ENCODE measurements around the gene PSMC4.

Gene PSMC4

DNA sequence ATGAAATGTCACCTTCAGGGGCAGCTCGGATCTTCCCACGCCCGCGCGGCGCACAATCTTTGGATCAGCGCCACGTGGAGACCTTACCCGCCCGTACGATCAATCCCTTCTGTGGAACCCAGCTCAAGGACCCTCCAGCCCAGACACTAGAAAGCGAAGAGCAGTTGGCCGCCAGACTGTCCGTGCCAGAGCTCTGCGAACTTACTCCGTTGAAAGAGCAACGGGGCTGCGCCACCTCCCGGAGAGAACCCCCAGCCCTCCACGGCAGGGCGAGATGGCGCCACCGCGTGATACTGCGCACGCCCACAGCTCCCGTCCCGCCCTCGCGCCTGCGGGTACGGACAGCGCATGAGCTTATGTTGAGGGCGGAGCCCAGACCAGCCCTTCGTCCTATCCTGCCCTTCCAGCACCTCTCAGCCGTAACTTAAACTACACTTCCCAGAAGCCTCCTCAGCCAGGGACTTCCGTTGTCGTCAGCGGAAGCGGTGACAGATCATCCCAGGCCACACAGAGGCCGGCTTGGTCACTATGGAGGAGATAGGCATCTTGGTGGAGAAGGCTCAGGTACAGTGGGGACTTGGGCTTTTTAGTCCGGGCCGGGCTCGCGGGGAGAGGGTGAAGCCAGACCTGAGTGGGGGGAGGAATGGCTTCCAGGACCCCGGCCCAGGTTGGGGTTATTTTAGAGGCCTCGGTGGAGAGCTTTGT is at the start of gene PSMC4:
Gene PSMC4, plus strand, starts transcription at position 491 of the 705 bp plus-strand sequence. Its CDS starts 38 bp downstream, at position 529.
- DNase-seq: peak; percentile 99

DNA sequence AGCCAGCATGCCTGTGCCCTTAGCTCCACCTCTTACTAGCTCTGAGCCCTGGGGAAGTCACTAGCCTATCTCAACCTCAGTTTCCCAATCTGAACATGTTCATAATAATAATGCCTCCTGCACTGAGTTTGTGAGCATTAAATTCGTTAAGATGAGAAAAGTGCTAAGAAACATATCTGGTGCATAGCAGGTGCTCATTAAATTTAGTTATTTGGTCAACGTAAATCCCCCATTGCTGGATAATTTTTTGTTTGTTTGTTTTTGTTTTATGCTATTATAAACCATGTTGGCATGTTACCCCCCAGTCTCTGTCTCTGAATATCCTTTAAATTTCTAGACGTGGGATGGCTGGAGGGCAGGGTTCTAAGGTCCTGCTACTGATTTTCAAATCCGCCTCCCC is 47.1 kb upstream of the PSMC4 start:
- DNase-seq: no peak

DNA sequence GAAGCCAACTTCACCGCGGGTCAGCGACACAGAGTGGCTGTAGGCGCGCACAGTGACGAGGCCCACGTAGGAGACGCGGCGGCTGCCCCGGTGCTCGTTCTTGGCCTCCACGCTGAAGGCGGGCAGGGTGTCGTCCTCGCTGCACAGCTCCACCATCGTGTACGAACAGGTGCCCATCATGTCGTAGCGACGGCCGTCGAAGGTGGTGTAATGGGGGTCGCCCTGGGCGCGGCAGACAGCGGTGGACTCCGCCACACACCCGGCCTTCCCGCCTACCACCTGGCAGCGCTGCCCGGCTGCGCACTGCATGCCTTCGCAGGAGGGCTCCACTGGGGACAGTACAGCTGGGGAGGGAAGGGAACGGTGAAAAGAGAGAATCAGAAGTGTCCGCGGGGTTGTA is 46.6 kb upstream of the PSMC4 start:
- no peak for DNase-seq

DNA sequence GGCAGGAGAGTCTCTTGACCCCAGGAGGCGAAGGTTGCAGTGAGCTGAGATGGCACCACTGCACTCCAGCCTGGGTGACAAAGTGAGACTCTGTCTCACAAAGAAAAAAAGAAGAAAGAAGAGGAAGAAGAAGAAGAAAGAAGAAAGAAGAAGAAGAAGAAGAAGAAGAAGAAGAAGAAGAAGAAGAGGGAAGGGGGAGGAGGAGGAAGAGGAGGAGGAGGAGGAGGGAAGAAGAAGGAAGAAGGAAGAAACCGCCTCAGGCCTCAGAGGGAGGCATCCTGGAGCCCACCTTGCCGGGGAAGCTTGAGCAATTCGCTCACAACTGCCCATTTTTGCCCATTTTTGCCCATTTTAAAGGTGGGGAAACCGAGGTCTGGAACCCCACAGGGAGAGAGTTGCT is 46.0 kb upstream of the PSMC4 start:
- no peak for DNase-seq

DNA sequence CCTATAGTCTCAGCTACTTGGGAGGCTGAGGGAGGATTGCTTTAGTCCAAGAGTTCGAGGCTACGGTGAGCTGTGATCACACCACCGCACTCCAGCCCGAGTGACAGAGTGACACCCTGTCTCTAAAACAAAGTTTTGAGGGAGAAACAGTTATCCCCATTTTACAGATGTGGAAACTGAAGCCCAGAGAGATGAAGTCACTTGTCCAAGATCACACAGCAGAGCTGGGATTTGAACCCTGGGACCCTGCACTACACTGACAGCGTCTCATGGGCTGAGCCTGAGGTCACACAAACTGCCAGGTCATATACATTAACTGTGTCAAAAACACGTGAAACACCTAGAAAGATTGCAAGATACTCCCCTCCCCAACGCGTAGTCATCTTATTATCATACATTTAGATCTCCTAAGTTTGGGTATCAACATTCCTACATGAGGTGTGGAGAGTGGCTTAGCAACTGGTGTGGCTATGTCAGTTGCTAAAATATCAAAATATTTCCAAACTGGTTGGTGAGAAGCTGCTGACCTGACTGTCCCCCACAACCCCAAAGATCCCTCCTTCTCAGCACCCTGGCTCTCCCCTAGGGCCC is 44.7 kb upstream of the PSMC4 start:
- no peak for DNase-seq

DNA sequence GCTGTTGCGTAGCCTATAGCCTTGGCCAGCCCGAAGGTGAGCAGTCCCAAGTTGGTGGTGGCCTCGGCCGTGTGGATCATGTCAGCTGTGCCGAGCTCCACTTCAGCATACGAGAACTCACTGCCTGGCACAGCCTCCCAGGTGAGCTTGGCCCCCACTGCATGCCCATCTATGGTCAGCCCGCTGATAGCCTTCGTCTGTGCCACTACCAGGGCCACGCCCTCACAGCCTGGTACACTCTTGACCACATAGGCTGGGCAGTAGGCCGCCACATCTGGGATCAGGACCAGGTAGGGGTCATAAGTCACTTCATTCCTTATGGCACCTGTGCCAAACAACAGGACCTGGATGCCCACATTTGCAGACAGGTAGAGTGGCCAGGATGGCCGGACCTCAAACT is 43.9 kb upstream of the PSMC4 start:
- no peak for DNase-seq

DNA sequence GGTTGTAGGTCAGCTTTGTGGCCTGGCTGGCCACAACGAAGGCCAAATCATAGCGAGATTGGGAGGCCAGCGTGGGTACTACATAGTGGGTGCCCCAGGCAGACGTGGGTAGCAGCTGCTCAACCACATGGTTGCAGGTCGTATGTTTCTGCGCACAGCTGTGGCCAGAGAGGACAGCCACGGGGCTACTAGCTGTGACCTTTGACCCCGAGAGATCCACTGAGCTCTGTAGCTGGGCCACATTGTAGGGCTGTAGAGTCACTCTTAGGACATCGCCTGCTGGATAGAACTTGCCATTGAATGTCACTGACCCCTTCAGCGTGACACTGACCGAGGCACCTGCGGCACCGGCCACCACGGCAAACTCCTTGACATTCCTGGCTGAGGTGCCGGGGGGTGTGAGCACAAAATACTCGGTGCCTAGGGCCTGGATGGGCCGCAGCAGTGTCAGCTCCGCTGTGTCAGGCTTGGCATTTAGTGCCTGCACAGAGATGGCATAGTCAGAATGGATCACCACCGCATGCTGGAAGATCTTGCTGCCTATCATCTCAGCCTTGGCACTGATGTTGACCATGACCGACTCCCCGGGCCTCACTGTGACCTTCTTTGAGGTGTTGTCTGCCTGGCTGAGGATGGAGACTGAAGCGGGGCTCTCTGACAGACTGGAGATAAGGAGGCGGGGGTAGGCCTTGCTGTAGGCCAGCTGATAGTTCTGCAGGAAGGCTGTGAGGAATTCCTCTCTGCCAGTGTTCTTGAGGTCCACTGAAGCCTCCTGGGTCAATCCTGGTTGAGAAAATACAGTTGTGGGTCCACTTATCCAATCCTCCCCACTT is 43.2 kb upstream of the PSMC4 start:
- no peak for DNase-seq

DNA sequence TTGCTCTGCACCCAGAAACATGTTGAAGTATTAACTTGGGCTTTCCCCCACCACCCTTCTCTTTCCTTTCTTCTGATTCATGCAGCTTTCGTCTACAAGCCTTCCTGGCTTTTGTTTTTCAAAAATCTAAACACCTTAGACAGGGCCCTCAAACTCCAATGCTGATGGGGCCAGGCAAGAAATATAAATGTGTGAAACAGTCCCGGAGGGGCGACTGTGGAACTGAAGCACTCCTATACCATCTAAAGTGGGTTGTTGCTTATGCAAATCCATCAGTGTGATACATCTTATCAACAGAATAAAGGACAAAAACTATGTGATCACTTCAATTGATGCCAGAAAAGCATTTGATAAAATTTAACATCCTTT is 42.6 kb upstream of the PSMC4 start:
- DNase-seq: no peak

DNA sequence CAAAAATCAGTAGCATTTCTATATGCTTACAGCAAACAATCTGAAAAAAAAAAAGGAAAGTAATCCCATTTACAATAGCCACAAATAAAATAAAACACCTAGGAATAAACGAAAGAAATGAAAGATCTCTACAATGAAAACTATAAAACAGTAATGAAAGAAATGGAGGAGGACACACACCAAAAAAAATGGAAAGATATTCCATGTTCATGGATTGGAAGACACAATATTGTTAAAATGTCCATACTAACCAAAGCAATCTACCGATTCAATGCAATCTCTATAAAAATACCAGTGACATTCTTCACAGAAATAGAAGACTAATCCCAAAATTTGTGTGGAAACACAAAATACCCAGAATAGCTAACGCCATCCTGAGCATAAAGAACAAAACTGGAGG is 41.2 kb upstream of the PSMC4 start:
- DNase-seq: no peak

DNA sequence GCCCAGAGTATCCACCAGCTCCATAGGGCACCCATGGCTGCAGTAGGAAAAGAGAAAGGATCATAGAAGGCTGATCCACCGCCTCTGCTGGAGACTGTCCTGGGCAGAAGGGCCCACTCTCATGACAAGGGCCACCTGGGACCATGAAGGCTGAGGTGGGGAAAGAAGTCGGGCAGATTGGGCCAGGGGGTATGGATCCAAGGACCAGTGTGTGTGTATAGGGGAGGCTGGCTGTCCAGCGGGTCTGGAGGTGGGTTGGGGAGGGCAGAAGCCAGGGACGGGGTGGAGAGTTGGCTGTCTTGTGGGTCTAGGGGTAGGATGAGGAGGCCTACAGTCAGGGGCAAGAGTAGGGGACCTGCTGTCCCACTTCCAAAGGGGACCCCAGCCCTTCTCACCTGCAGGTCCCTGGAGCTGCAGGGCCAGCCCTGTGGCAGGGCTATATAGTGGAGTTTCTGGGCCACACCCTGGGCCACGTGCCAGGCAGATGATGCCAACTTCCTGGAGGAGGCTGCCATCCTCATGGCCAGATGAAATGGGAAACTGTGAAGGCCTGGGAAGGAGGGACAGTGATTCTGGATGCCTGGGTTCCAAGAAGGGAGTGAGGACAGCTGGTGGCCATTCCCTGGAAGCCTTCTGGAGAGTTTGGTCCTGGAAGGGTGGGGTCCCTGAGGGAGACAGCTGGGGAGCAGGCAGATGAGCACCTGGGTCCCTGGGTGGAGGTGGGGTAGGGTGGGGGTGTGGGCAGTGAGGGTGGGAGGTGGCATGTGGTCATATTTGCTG is 36.2 kb upstream of the PSMC4 start, which contains the start of gene FCGBP:
Gene FCGBP, minus strand, starts transcription at position 51 of the 780 bp plus-strand sequence.
- DNase-seq: no peak

DNA sequence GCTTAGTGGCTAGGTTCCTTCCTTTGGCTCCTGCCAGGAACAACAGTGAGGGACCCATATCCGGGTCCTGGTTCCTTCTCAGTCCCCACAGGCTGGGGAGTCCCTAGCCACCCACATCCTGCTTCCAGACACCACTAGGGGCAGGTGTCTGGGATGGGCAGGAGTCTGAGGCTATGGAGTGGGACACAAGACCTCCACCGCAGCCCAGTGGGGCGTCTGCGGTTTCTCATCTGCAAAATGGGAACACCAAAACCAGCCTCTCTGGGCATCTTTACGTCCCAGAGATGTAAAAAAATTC is 35.7 kb upstream of the PSMC4 start:
- DNase-seq: no peak

DNA sequence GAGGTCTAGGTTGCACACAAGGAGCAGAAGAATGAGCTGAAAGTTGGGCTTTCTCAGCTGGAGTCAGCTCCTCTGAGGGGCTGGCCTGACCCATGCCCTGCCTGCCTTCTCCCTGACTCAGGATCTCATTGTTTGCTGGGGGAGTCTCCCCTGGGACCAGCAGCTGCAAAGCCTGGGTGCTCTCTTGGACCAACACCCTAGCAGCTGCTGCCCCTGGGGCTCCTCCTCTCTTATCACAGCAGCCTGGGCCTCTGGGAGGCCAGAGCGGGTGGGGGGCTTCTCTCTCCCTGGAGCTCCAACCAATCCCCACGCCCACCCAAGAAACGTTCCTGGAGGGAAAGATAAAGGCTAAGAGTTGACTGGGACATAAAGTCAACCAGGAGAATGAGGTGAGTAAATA is 34.9 kb upstream of the PSMC4 start:
- DNase-seq: no peak

DNA sequence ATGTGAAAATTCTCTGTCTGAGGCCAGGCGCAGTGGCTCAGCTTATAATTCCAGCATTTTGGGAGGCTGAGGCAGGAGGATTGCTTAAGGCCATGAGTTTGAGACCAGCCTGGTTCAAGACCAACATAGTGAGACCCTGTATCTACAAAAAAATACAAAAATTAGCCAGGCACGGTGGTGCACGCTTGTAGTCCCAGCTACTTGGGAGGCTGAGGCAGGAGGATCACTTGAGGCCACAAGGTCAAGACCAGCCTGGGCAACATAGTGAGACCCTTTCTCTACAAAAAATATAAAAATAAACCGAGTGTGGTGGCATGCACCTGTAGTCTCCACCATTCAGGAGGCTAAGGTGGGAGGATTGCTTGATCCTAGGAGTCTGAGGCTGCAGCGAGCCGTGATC is 34.3 kb upstream of the PSMC4 start:
- DNase-seq: no peak

DNA sequence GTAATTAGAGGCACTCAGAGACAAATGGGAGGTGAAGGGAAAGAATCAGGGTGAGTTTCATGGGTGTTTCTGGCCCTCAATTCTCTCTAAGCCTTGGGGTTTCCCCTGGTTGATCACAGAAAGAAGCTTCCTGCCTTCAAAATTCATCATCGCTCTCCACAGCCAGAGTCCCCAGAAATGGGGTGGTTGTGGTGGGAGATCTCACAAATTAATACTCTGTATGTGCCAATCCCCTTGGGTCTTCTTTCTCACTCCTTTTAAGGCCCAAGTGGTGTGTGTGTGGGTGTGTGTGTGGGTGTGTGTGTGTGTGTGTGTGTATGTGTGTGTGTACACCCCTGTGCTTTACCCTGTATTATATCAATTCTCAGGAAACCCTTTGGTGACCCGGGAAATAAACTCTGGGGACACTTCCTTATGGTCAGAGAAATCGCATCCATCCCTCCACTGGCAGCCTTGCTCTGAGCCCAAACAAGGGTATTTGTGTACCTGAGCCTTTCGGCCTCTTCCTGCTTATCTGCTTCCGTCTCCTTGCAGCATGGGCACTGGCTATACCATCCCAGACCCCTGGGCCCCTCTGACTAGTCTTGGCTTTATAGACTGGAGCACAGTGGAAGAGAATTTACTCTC is 33.8 kb upstream of the PSMC4 start:
- no peak for DNase-seq

DNA sequence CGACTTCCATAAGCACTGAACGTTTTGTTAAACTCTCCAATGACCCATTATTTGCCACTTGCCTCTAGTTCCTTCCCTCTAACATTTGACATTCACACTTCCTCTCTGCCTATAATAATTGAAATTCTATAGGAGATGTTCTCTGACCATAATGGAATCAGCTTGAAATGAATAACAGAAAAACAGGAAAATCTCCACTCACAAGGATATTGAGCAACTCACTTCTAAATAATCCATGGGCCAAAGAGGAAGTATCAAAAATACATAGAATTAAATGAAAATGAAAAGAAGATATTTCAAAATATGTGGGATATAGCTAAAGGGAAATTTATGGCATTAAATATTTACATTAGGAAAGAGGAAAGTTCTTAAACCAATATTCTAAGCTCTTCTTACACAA is 33.2 kb upstream of the PSMC4 start:
- no peak for DNase-seq

DNA sequence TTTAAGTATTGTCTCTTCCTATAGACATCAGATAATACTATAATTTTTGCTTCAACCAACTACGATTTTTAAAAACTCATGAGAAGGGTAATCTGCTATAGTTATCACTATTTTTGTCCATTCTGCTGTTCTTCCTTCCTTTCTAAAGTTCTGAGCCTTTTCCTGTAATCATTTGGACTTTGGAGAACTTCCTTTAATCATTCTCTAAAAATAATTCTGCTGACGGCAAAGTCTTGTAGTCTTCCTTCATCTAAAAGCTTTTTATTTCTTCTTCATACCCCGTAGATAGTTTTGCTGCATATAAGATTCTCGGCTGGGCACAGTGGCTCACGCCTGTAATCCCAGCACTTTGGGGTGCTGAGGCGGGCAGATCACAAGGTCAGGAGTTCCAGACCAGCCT is 31.4 kb upstream of the PSMC4 start:
- no peak for DNase-seq

DNA sequence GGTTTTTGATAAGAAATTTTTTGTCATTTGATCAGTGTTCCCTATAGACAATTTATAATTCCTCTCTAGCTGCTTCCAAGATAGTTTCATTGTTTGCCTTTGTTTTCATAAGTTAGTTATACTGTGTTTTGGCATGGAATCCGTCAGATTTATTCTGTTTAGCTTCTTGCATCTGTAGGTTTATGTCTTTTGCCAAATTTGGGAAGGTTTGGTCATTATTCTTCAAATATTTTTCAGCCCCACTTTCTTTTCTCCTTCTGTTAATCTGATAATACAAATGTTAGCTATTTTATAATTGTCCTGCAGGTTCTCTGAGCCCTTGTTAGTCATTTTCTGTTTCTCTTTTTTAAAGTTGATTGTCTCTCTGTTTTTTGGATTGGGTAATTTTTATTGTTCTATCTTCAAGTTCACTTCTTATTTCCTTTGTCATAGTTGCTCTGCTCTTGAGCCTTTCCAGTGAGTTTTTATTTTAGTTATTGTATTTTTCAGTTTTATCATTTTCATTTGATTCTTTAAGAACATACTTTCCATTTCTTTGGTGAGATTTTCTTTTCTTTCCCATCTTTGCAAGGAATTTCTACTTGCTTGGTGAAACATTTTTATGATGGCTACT is 30.6 kb upstream of the PSMC4 start:
- DNase-seq: no peak

DNA sequence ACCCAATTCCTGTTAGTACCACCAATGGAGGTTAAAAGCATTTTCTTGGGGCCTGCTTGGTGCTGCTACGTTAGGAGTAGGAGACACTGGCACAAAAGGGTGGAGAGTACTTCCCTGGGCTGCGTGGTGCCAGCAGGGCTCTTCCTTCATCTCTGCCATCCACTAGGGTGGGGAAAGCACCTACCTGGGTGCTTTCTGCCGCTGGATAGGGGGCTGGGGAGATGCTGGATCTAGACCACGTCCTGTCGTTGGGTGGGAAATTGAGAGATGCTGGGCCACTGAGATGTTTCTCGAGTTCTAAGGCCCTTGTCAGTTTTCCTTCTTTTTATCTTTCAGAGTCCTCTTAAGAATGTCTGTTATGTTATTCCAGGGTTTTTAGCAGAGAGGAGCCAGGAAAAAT is 29.8 kb upstream of the PSMC4 start:
- no peak for DNase-seq

DNA sequence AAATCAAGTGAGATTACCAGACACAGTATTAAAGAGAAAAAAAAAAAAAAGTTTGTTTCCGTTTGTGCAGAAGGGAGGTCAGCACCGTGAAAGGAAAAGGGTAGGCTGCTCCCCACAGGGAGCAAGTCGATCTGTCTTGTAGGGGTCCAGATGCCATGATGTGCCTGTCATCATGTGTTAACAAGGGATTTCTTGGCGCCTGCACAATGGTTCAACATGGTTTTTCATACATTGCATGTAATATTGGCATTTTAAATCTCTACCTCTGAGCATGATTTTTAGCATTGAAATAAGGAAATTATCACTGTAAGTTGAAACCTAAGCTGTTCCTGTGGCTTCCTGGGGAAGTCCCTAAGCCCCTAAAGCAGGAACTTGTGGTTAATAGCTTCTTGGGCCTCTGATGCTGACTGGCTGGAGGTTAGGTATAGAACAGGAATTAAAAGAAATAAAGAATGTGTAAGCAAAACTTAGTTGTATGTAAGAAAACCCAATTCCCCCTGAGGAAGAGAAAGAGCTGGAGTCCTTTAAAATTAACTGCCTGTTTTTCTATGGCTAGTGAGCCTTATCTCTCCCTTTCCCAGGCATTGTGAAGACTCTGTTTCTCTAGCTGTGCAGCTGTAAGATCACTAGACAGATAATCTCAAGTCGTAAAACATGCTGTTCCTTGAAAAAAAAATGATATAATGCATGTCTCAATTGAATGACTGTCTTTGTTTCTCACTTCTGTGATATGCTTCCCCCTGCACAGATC is 29.2 kb upstream of the PSMC4 start:
- DNase-seq: peak; percentile 47

DNA sequence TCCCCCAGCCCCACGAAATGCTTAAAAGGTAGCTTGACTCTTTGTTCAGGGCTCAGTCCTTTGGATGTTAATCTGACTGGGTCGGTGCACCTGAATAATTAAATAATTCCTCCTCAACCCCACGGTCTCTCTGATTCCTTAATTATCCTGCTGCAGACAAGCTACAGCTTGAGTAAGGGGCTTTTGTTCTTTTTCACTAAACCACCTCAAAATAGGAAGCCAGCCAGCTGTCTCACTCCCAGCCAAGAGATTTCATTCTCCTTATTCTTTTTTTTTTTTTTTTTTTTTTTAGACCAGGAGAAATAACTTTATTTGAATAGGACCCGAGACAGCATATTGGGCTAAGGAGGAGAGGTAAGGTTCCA is 28.6 kb upstream of the PSMC4 start:
- no peak for DNase-seq

DNA sequence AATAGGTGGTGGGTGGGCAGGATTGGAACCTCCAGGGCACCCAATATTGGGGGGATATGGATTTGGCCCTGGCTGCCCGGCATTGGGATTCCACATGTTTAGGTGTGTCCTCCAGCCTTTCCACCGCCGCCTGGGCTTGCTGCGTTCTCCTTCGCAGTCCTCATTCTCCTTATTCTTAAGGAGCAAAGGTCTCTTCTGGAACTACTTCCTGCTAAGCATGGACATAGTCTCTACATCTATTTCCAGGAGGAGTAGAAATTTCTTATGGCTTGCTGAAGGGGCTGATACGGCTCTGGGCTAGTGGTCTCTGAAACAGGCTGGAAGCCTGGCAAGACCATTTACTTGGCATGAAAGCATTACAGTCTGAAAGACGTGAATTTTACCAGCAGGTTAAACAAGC is 27.4 kb upstream of the PSMC4 start:
- DNase-seq: no peak

DNA sequence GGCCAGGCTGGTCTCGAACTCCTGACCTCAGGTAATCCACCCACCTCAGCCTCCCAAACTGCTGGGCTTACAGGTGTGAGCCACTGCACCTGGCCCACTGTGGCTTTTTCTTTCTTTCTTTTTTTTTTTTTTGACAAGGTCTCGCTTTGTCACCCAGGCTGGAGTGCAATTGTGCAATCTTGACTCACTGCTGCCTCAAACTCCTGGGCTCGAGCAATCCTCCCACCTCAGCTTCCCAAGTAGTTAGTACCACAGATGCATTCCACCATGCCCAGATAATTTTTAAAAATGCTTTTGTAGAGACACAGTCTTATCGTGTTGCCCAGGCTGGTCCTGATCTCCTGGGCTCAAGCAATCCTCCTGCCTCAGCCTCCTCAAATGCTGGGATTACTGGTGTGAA is 24.4 kb upstream of the PSMC4 start:
- peak; percentile 17 for DNase-seq

Measured in EL (cell line).